Ishikawa (cell line): ENCODE measurements around the gene CFAP97D1.

Source experiments
- CEBPB ChIP-seq: IDR thresholded peaks from 2 replicates; pipeline ENCODE4 v1.6.1; 2012
- CREB1 ChIP-seq: IDR thresholded peaks from 2 replicates; pipeline ENCODE4 v1.6.1; 2012; ENCODE audit warnings: low read depth
- EGR1 ChIP-seq: IDR thresholded peaks from 2 replicates; pipeline ENCODE4 v1.6.1; 2012
- EP300 ChIP-seq: IDR thresholded peaks from 2 replicates; pipeline ENCODE4 v1.6.1; 2012; ENCODE audit warnings: borderline replicate concordance
- FOXM1 ChIP-seq: IDR thresholded peaks from 2 replicates; pipeline ENCODE4 v1.6.1; 2012; ENCODE audit warnings: low read depth, borderline replicate concordance
- MAX ChIP-seq: IDR thresholded peaks from 2 replicates; pipeline ENCODE4 v1.6.1; 2012
- NFIC ChIP-seq: IDR thresholded peaks from 2 replicates; pipeline ENCODE4 v1.6.1; 2012
- RAD21 ChIP-seq: IDR thresholded peaks from 2 replicates; pipeline ENCODE4 v1.6.1; 2012; ENCODE audit warnings: low read depth
- REST ChIP-seq: IDR thresholded peaks from 2 replicates; pipeline ENCODE4 v1.6.1; 2012; ENCODE audit warnings: low read depth, mild to moderate bottlenecking
- TAF1 ChIP-seq: IDR thresholded peaks from 2 replicates; pipeline ENCODE4 v1.6.1; 2012; ENCODE audit warnings: low read depth, mild to moderate bottlenecking
- TCF12 ChIP-seq: IDR thresholded peaks from 2 replicates; pipeline ENCODE4 v1.6.1; 2012; ENCODE audit warnings: low read depth
- TEAD4 ChIP-seq: IDR thresholded peaks from 2 replicates; pipeline ENCODE4 v1.6.1; 2012
- USF1 ChIP-seq: IDR thresholded peaks from 2 replicates; pipeline ENCODE4 v1.6.1; 2012
- YY1 ChIP-seq: IDR thresholded peaks from 2 replicates; pipeline ENCODE4 v1.6.1; 2012; ENCODE audit warnings: low read depth

- TF ChIP-seq RAD21 (no peak), EP300 (no peak), CREB1 (no peak), REST (no peak), TAF1 (no peak), MAX (no peak), YY1 (no peak), FOXM1 (no peak), NFIC (no peak), CEBPB (no peak), TCF12 (no peak), TEAD4 (no peak), EGR1 (no peak), USF1 (no peak)
Observed at GRCh38 chr17:43767713-43768059, 12.5 kb upstream of the CFAP97D1 start.
